Measurements from ENCODE around the gene MCL1.

GRCh38 chr1:150579945-150580642 lies 684 bp upstream of the MCL1 start:
- TF ChIP-seq CTCF (IDR thresholded peaks at IDR 0.05) (no peak), POLR2A (IDR thresholded peaks at IDR 0.05) (no peak)
